HG02943 (cell line): Measurements from ENCODE around the gene WDR64.
"Not testable (repeated sequence)": the region's sequence is repeated elsewhere in the genome, so short reads cannot be mapped to it uniquely, and the experiment has no call there.

ENCODE experiments used
- ATAC-seq: cut with Tn5 transposase; IDR thresholded peaks from one replicate; pipeline ENCODE4 v1.9.1; 2021; ENCODE audit warnings: mild to moderate bottlenecking, low read depth, moderate library complexity; ENCODE audit not compliant: unreplicated experiment

WDR64 gene

DNA sequence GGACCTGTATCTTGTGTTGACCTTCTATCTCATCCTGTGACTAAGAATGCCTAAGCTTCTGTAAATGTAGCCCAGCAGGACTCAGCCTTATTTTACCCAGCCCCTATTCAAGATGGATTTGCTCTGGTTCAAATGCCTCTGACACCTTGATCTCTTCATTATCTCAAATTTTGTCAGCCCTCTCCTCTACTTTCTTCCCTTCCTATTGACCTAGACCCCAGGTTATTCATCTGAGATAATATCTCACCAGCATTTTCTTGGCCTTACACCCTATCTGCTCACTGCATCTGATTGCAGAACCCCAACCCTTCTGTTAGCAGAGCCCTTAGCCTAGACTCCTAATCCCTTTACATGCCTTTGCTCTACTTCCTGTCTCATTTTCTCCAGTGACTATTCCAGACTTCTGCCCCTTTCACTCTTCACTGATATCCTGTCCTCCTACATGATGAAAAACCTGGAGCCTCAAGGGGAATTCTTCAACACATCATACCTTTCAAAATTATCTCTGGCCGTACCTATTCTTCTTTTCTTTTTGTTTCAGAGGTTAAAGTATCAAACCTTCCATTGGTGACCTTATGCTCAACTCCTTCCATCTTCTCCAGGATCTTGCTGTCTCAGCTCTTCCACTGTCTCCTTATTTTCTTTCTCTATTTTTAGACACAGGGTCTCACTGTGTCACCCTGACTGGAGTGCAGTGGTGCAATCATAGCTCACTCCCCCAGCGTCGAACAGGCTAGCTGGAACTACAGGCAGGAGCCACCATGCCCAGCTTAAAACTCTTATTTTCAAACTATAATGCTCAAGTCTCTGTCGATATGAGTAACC, 44.9 kb downstream of the WDR64 start:
- no peak for ATAC-seq

DNA sequence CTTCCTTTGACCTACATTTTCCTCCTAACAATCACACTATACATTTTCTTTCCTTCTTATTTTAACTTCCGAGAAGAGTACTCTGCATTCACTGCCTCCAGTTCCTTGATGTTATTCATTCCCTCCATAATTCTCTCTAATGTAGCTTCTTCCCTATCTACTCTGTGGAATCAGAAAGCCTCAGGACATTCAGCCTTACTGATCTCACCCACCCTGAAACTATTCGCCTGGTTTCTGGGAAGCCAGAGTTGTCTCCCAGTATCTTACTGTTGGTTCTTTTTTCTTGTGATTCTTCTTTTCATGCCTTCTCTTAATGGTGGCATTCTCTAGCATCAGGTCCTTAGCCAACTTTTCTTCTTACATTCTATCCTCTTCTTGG, 45.5 kb downstream of the WDR64 start:
- ATAC-seq, result no peak

- no peak for ATAC-seq
These were observed 46.1 kb downstream of the WDR64 start for GRCh38 chr1:241698177-241698576.

DNA sequence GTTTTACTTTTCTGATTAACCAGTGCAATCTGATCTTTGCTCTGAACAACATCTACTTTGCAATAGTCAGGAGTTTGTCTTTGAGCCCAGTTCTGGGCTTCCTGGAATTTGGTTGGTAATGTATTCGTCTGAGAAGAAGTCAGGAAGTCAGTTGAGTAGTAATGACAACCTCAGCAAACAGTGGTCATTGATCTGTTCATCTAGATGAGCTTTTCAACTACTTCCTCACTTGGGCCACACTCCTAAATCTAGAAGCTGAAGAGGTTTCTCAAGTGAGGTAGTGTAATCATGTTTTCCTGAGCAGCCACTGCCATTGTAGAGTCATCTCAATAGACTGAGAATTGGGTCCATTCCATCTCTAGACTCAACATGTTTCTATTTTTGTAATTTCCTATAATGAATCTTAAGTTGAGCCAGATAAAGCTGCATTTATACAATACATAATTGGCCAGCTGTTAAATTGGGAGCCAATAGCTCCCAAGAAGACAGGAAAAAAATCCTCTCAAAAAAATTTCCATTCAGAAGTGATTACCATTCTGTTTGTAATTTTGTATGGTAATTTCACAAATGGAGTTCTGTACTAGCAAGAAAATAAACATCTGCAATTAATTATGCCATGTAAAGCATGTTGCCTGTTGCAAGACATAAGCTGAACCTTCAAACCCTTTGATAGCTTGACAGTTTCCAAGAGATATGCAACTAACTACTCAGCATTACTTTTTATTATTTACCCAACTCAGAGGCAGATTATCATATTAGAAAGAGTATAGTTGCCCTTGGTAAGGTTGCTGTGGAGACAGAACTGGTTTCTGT, 49.6 kb downstream of the WDR64 start:
- no peak for ATAC-seq

DNA sequence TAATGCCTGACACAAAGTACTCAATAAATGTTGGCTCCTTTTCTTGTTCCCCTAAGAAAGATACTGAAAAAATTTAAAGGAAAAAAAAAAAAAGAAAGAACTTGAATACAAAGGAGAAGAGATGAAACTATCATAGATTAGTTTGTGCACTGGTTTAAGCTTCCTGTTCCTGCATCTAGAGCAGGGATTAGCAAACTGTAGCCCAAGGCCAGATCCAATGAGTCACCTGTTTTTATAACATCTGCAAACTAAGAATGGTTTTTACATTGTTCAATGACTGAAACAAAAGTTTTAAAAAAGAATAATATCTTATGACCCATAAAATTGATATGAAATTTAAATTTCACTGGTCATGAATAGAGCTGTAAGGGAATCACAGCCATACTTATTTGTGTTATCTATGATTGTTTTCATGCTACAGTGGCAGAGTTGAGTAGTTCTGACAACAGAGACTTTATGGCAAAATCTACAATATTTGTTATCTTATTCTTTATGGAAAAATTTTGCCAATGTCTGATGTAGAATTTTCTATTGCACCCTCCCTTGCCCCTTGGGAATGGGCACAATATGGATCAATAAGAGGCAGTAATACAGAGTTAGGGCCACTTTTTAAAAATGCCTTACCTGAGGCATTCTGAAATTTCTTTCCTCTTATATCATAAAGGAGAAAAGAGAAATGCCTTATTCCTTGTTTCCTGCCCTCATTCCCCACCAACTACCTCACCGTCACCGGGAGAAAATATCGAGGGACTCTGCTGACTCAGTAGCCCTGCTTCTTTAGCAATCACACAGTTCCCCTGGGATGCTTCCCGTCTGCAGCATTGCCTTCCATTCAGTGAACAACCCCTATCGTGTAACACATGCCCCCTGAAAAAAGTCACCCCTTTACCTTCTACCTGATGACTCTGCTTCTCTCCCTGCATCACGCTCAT, 50.6 kb downstream of the WDR64 start:
- no peak for ATAC-seq

GRCh38 chr1:241703739-241704138, 51.7 kb downstream of the WDR64 start:
- not testable (repeated sequence) for ATAC-seq

GRCh38 chr1:241706257-241706656, 54.2 kb downstream of the WDR64 start:
- no peak for ATAC-seq

- no peak for ATAC-seq
These were observed 54.9 kb downstream of the WDR64 start for GRCh38 chr1:241706967-241707366.

DNA sequence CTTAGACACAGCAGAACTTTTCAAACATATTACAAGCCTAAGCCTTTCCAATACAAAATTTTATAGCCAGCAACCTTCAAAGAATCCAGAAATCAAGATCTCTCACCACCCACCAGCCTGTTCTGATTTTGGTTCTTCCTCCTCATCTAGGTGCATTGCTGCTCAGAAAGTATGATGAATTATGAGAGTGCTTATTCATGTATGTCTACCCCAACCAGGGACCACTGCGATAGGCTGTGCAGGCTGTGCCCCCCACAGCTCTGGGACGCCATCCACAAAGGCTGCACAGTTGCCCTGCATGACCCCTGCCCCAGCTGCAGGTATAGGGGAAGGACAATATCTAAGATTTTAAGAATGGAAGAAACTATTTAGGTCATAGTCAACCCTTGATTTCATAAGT, 55.4 kb downstream of the WDR64 start:
- no peak for ATAC-seq

DNA sequence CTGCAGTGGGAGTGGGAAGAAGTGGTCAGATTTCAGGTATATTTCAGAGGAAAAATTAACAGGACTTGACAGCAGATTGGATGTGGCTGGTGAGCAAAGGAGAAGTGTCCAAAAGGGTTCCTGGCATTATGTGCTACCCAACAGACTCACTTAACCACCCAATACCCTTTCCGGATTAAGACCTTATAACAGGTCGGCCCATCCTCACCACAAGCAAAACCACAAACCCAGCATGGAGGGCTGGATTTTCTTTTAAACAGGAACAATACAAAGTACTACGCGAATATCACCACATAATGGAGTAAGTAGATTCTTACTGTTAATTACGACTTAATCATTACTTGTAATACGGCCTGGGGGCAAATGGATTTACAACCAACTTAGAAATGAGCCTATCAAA, 59.2 kb downstream of the WDR64 start:
- ATAC-seq, result no peak

GRCh38 chr1:241713316-241713715, 61.2 kb downstream of the WDR64 start:
- ATAC-seq, result no peak

DNA sequence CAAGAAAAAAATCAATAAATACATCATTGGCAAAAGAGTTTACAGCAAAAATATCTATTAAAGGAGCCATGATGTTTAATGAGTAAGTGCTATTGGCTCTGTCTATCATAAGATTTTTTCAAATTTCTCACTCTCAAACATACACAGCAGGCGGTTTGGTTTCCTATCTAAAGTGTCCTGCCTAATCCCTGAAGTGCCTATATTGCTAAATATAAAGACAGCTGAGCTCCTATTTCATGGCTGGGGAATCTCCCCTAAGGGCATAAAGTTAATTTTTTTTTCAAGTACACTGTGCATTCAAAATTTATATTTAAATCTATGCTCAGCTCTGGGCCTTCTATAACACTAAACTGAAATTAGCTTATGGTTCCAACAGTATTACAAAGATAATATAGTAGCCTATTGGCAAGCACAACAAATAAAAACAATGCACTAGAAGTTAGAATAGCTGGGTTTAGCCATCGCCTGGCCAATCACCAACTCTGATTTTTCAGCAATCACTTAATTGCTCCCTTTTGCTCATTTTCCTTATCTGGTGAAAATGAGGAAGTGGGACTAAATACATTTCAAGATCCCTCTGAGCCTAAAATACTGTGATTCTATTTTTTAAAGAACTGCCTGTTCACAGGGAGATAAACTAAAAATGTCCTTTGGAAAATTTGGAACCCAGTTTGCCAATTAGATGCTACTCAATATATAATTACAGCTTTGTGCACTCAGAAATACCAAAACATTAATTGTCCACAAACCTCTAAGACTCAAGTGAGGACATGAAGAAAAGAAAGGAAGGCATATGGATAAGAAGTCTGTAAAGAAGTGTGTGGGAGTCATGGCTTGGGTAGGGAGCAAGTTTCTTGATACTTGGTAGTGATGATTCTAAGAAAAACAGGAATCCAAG, 62.5 kb downstream of the WDR64 start:
- ATAC-seq, result no peak

DNA sequence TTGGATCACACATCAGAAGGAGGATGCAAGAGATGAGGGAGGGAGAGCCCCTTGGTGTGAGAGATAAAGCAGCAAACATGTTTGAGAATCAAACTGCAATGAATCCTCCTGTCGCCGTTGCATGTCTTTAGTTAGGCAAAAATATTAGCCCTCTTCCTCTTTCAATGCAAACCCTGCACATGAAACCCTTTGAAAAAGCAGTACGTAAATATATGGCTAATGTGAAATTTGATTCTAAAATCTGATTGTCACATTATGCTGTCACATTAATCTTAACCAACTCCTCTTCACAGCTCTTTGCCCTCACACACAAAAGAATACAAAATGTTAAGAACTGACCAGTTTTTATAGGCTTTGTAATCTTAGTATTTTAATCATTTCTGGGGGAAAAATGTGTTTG, 63.4 kb downstream of the WDR64 start:
- no peak for ATAC-seq

- no peak for ATAC-seq
These were observed 63.9 kb downstream of the WDR64 start for GRCh38 chr1:241715956-241716355.

- no peak for ATAC-seq
These were observed 65.0 kb downstream of the WDR64 start for GRCh38 chr1:241716915-241717656.

GRCh38 chr1:241717975-241718374, 65.9 kb downstream of the WDR64 start:
- no peak for ATAC-seq

DNA sequence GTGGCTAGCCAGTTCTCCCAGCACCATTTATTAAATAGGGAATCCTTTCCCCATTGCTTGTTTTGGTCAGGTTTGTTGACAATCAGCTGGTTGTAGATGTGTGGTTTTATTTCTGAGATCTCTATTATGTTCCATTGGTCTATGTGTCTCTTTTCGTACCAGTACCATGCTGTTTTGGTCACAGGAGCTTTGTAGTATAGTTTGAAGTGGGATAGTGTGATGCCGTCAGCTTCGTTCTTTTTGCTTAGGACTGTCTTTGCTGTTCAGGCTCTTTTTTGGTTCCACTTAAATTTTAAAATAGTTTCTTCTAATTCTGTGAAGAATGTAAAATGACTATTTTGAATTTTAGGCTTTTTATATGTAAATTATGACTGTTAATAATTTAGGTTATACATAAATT, 68.9 kb downstream of the WDR64 start:
- ATAC-seq, result no peak

DNA sequence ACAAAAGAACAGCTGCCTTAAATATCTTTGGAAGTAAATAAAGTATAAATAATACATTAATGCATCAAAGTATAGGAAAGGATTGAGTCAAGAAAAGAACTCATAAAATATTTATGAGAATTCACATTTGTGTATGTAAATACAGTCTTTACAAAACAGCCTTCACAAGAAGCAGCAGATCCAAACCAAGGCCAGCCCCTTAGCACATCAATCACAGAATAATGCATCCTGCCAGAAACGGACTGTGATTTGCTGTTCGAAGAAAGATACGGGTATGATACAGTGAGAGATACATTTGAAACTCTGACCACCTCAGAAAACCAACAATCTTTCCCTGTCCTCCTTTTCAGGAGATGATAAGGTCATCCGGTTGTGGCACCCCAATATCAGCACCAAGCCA, 70.9 kb downstream of the WDR64 start:
- ATAC-seq, result no peak

DNA sequence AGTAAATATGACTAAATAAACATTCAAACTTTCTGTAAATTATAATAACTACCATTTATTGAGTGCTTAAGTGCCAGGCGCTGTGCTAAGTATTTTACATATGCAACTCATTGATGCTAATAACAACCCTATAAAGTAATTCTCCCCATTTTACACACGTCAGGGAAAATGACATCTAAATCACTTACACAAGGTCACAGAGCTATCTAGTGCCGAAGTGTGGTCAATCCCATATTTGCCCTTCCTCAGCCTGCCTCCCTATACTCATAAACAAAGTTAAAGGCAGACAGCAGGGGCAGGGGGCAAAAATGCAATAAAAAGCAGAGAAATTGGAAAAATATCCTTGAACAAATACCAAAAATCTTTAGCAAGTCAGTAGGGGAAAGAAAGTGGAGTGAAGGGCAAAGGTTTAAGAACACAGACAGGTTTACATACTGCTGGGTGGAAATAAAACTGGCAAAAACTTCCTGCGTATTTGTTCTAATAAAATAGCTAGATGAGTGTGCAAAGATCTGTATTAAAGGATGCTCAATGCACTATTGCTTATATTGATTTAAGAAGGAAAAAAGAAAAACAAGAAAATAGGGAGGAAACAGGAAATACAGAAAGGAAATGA, 72.8 kb downstream of the WDR64 start:
- ATAC-seq, result no peak
